Astrocyte of the cerebellum (primary cell): ENCODE results near the gene KLF15.

ENCODE experiments used
- DNase-seq: peaks from one replicate; pipeline ENCODE4 v3.0.0-alpha.2; 2011; ENCODE audit warnings: low read depth
- H3K4me3 ChIP-seq: 2 replicates; pipeline ENCODE4 v1.5.1; 2011; ENCODE audit warnings: mild to moderate bottlenecking, low read depth, low read length, moderate library complexity
- CTCF ChIP-seq: IDR thresholded peaks from 2 replicates; pipeline ENCODE4 v1.5.1; 2012; ENCODE audit warnings: low read length, low read depth, moderate library complexity, mild to moderate bottlenecking; ENCODE audit errors: missing control alignments
- in situ Hi-C: cut with HindIII; loops from 2 replicates; pipeline ENCODE4 v1.10.0; 2017; ENCODE audit warnings: low sequenced_read_pairs

The KLF15 gene

GRCh38 chr3:126389794-126390146 is 32.6 kb upstream of the KLF15 start:
- no peak overlapping the region for H3K4me3 ChIP-seq
- DNase-seq = no peak
- no peak for TF ChIP-seq CTCF
- in situ Hi-C loops = no loop called here

- DNase-seq = peak; percentile 42
- peak; percentile 97 for TF ChIP-seq CTCF
- in situ Hi-C loops = no loop called here
- H3K4me3 ChIP-seq = peak overlapping the region; percentile 45
These were observed 32.0 kb upstream of the KLF15 start for GRCh38 chr3:126389112-126389793.

- H3K4me3 ChIP-seq = no peak overlapping the region
- in situ Hi-C loops = no loop called here
- DNase-seq = no peak
- no peak for TF ChIP-seq CTCF
These were observed 24.8 kb upstream of the KLF15 start for GRCh38 chr3:126381966-126382365.

GRCh38 chr3:126380011-126380768 is 23.0 kb upstream of the KLF15 start:
- no peak for TF ChIP-seq CTCF
- in situ Hi-C loops = no loop called here
- no peak for DNase-seq
- H3K4me3 ChIP-seq = no peak overlapping the region

- no peak for DNase-seq
- in situ Hi-C loops = no loop called here
- TF ChIP-seq CTCF = no peak
- H3K4me3 ChIP-seq = no peak overlapping the region
These were observed 21.1 kb upstream of the KLF15 start for GRCh38 chr3:126378341-126378751.

- no peak for TF ChIP-seq CTCF
- in situ Hi-C loops = no loop called here
- no peak overlapping the region for H3K4me3 ChIP-seq
- DNase-seq = no peak
These were observed 20.0 kb upstream of the KLF15 start for GRCh38 chr3:126377211-126377610.
